ENCODE data around the gene COL18A1. TPM values are rescaled to one million over a fixed set of nuclear protein-coding genes. Genes with fewer than 3 reads are reported as not detected.

COL18A1 gene
- total and polyA plus RNA-seq, 2 of the 8 experiments (the other 6 are each of a cell fraction or from before 2014, with no cell fraction given): 145 to 201 TPM

DNA sequence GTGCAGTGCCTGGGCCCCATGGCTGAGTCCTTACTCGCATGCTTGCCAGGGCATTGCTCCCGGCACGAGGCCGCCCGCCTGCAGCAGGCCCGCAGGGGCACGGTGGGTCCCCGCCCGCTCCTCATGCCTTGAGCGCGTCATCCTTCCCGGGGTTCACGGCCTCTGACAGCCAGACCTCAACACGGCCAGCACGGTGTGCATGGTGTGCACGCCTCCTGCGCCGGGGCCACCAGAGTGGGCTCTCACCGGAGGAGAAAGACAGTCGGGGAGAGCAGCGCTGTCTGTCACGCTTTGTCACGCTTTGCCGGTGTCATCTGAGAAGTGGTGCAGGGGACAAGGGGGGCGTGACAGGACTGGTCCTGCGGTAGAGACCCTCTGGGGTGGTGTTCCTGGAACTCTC is 11.9 kb upstream of the COL18A1 start:
- Histone ChIP-seq H3K14ac (ENCODE audit: insufficient read length) (no peak overlapping the region), H3K27me3 (replicated peaks in 1 of 4; ENCODE audit: control insufficient read depth in 3 of 4, extremely low read depth in 1 of 4, insufficient read depth in 3 of 4, low read length in 3 of 4) (0 out of 7 replicates have a peak, but pooled peaks cover 0 to 2% (median 0%) of the 10 kb centered on the region in 4 experiments), H3K36me3 (ENCODE audit: control insufficient read depth in 2 of 4, insufficient read depth in 4 of 4, low read length in 3 of 4) (no peaks in the 10 kb centered on the region), H3K4me3 (ENCODE audit: extremely low read depth in 1 of 4, insufficient read depth in 2 of 4, low read depth in 3 of 4, low read length in 4 of 4) (no peak overlapping the region), H3K27ac (ENCODE audit: low read depth, low read length) (no peak overlapping the region), H3K79me1 (ENCODE audit: low read depth, low read length) (no peaks in the 10 kb centered on the region), H3K79me2 (ENCODE audit: control insufficient read depth in 1 of 2, insufficient read depth in 2 of 2, low read length in 2 of 2) (no peaks in the 10 kb centered on the region), H2BK120ac (replicated peaks; ENCODE audit: low read depth, low read length) (no peak overlapping the region), H3K23me2 (ENCODE audit: low read depth, low read length) (no peaks in the 10 kb centered on the region), H3K4ac (replicated peaks; ENCODE audit: insufficient read length, low read depth, low read length) (no peak overlapping the region), H2AK5ac (ENCODE audit: low read depth, low read length) (no peak overlapping the region), H3K9me3 (ENCODE audit: insufficient read depth in 2 of 2, low read depth in 1 of 2, low read length in 1 of 2) (no peaks in the 10 kb centered on the region), H3K18ac (ENCODE audit: extremely low read depth, low read length) (no peak overlapping the region), H2BK20ac (ENCODE audit: low read length) (0 out of 2 replicates have a peak overlapping the region, but pooled peaks have one; percentile 72), H2AFZ (ENCODE audit: low read length) (no peak overlapping the region), H3K56ac (replicated peaks; ENCODE audit: insufficient read length, low read depth, low read length) (no peak overlapping the region), H4K91ac (replicated peaks; ENCODE audit: insufficient read length, low read length) (no peak overlapping the region), H3K9ac (replicated peaks in 1 of 4; ENCODE audit: extremely low read depth in 1 of 4, low read depth in 3 of 4, low read length in 3 of 4) (no peak overlapping the region), H3K4me2 (ENCODE audit: insufficient read depth in 1 of 2, low read depth in 2 of 2, low read length in 2 of 2) (no peak overlapping the region), H2BK12ac (ENCODE audit: low read depth, low read length) (no peak overlapping the region), H3K4me1 (replicated peaks in 1 of 4; ENCODE audit: control insufficient read depth in 3 of 4, insufficient read depth in 4 of 4, low read length in 3 of 4) (no peaks in the 10 kb centered on the region; a peak in 1 of 7 replicates), H4K5ac (ENCODE audit: insufficient read length, low read depth, low read length) (no peak overlapping the region), H2BK15ac (ENCODE audit: low read length) (no peak overlapping the region), H2BK5ac (ENCODE audit: low read depth, low read length) (0 out of 2 replicates have a peak overlapping the region, but pooled peaks have one; percentile 9), H4K20me1 (replicated peaks in 1 of 2; ENCODE audit: control insufficient read depth in 1 of 2, insufficient read depth in 2 of 2, low read length in 2 of 2) (no peaks in the 10 kb centered on the region), H3K23ac (ENCODE audit: insufficient read length) (no peak overlapping the region), H4K8ac (ENCODE audit: extremely low read depth, insufficient read depth, low read length) (no peak overlapping the region; the same call in 1 of the 2 replicates)
- no peak for FAIRE-seq
- no peak for DNase-seq (ENCODE audit: low read depth in 1 of 2, low spot score in 2 of 2)
- TF ChIP-seq, protein P1, sequence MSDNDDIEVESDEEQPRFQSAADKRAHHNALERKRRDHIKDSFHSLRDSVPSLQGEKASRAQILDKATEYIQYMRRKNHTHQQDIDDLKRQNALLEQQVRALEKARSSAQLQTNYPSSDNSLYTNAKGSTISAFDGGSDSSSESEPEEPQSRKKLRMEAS (IDR thresholded peaks at IDR 0.05): peak; percentile 17; the same call in 1 of the 2 replicates
- TF ChIP-seq POU5F1 (IDR thresholded peaks at IDR 0.05; ENCODE audit: low read depth, low read length): no peak
- 93% methylated on average over 26 of the region's 26 CpGs; no CpG with 5 or more reads in 1 of the 2 experiments for WGBS, 2 experiments (ENCODE audit: extremely low coverage in 1 of 2, insufficient coverage in 1 of 2, insufficient read length in 1 of 2, insufficient replicate concordance in 2 of 2, low coverage in 1 of 2, low lambda C conversion rate in 2 of 2, missing lambda C conversion rate in 1 of 2)
- ChIA-PET CTCF (ENCODE audit: partially characterized antibody) (interaction anchor here (1.1 to 1.5 kb wide), 4 partner anchors 14 to 163 kb away, joined by 3 to 7 read pairs (median 4); no protein-coding TSS in a partner anchor), POLR2A (ENCODE audit: partially characterized antibody) (interaction anchor here (1.2 to 2.8 kb wide), 2 partner anchors 9 to 14 kb away, joined by 3 to 10 read pairs; no protein-coding TSS in a partner anchor)

Data from H1 (cell line).